ENCODE measurements around the gene MGAT4A.

Gene MGAT4A

DNA sequence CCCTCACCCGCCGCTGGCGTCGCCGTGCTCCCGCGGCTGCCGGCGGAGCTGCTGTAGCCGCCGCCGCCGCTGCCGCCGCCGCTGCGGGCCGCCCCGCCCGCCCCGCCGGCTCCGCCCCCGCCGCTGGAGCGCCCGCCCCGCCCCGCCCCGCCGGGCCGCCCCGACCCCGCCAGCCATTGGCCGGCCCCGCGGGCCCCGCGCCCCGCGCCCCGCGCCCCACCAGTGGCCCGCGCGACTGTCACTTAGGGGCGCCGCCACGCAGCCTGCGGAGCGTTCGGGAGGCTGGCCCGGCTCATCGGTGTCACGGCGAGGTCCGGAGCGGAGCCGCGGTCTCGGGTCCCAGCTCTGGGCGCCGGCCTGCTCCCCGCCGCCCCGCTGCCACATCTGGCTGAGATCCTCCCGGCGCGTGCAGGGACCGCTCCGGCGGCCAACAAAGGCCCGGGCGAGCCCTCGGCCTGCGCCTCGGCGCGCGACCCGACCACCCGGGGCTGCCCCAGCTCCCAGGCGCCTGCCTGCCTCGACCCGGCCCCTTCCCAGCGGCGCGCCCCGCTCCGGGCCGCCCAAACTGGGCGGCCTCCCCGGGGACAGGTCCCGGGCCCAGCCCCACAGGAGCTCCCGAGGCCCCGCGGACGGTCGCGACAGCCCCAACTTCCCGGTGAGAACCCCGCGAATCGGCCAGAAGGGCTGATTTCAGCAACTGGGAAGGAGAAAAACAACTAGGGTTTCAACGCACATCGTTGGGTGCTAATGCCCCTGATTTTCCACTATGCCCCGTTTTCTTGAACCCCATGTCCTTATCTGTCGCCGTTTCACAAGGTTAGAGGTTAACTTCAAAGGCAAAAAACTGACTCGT lies at the start of gene MGAT4A:
TSS of gene MGAT4A (minus strand) at position 92 of the 853 bp plus-strand sequence. CDS start 4,800 bp downstream, outside the sequence.
- DNase-seq: peak; percentile 80 to 83

DNA sequence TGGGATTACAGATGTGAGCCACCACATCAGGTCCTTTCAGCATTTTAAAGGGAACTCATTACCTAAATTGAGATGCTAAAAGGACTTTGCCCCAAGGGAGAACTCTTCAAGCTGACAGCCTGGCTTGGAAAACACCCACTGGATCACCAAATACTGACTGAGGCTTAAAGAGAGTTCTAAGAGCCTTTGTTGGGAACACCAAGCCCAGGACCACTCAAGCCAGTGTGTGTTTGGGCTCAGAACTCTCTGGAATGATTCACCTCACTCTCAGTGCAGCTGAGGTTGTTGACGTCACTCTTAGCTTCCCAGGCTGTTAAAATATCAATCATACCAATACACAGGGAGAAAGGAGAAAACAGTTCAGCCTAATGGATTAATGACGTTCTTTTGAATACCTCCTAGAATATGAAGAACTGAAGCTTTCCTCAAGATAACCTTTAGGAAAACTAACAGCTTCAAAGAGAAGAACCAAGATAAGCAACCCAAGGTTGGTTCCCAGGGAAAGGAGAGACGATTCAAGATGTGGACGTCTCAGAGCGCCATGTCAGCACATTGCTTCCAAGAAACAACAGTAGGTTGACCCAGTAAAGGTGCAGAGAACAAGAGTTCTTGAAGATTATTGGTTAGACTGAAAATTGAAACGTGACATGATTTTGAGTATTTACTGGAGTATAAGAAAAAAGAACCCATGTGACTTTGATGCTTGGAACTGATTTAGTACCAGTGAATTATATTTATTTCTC lies 48.0 kb upstream of the MGAT4A start:
- DNase-seq: no peak

DNA sequence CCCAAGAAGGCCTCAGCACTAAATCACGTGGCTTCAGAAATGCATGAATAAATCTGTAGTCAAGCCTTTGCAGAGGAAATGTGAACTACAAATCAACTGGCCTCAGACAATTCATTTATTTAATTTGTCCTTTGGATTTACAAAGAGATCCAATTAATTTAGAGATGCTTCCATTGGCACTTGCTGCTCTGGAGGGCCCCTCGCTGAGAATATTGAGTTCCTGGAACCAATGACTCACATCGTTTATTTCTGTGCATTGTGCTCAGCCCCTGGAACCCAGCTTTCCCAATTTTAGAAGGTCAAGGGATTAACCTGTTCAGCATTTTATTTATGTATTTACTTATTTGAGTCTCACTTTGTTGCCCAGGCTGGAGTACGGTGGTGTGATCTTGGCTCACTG lies 47.2 kb upstream of the MGAT4A start:
- no peak for DNase-seq

GRCh38 chr2:98777710-98778109 lies 46.8 kb upstream of the MGAT4A start:
- DNase-seq: no peak

- DNase-seq: no peak
These were observed 46.1 kb upstream of the MGAT4A start for GRCh38 chr2:98777076-98777475.

GRCh38 chr2:98776136-98776535 lies 45.2 kb upstream of the MGAT4A start:
- no peak for DNase-seq

GRCh38 chr2:98775146-98775986 lies 44.4 kb upstream of the MGAT4A start:
- DNase-seq: no peak

DNA sequence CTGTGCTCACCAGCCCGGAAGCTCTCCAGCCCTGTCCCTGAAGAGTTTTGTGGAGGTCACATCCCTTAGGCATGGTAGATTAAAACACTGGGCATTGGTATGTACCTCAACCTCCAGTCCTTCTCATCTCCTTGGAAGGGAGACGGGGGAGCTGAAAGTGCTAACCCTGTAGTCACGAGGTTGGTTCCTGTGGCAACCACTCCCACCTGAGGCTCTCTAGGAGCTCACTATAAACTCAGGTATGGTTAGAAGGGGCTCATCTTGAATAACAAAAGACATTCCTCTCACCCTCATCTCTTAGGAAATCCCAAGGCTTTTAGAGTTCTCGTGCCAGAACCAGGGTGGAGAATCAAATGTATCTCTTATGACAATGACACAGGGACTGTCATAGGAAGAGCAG lies 43.0 kb upstream of the MGAT4A start:
- no peak for DNase-seq

- DNase-seq: no peak
These were observed 42.2 kb upstream of the MGAT4A start for GRCh38 chr2:98773169-98773568.

DNA sequence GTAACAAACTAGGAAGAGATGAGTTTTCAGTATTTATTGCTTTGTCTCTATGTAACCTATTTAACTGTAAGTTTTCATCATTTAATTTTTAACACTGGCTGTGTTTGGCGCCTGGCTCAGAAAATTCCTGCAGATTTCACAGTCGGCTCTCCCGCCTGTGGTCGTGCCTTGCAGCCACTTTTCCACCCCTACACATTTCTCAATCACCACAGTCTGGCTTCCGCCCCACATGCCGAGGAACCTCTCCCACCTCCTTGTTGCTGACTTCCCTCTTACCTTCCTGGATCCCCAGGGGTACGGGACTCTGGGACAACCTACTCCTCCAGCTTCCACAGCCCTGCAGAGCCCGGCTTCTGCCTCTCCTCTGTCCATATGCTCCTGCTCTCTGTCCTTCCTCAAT lies 41.6 kb upstream of the MGAT4A start:
- DNase-seq: no peak

GRCh38 chr2:98771721-98772524 lies 41.0 kb upstream of the MGAT4A start:
- peak; percentile 67 to 83 for DNase-seq

- no peak for DNase-seq
These were observed 40.3 kb upstream of the MGAT4A start for GRCh38 chr2:98771264-98771663.

DNA sequence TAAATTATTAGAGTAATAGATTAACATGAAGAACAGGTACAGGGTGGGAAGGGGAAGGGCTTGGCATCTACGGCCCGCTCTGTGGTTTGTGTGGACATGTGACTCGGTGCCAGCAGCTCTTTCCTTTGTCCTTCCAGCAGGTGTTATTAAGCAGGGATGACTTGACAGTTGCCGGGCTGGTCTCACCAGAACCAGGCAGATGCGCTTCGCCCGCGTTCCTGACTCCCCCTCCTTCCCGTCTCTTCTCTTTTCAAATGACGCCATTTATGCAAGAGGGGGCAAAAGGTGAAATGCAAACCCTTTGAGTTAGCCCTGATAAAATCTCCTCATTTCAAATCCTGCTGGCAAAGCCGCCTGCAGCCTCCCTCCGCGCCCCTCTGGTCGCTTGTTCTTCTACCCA lies 38.9 kb upstream of the MGAT4A start:
- peak in 1 of 2 donors; percentile 53 for DNase-seq

- no peak for DNase-seq
These were observed 38.2 kb upstream of the MGAT4A start for GRCh38 chr2:98769114-98769476.

GRCh38 chr2:98768384-98769113 lies 37.6 kb upstream of the MGAT4A start:
- DNase-seq: peak in 1 of 2 donors; percentile 42

DNA sequence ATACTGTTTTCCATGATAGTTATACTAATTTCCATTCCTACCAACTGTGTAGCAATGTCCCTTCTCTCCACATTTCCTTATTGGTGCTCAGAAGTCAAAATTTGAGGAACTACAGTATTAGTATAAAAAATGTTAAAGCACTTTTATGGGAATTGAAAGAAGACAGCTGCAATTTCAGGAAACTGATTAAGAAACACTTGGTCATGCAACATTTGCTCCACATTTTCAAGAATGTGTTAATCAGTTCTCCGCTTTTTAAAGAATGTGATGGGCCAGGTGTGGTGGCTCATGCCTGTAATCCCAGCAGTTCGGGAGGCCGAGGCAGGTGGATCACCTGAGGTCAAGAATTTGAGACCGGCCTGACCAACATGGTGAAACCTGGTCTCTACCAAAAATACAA lies 33.6 kb upstream of the MGAT4A start:
- DNase-seq: no peak

DNA sequence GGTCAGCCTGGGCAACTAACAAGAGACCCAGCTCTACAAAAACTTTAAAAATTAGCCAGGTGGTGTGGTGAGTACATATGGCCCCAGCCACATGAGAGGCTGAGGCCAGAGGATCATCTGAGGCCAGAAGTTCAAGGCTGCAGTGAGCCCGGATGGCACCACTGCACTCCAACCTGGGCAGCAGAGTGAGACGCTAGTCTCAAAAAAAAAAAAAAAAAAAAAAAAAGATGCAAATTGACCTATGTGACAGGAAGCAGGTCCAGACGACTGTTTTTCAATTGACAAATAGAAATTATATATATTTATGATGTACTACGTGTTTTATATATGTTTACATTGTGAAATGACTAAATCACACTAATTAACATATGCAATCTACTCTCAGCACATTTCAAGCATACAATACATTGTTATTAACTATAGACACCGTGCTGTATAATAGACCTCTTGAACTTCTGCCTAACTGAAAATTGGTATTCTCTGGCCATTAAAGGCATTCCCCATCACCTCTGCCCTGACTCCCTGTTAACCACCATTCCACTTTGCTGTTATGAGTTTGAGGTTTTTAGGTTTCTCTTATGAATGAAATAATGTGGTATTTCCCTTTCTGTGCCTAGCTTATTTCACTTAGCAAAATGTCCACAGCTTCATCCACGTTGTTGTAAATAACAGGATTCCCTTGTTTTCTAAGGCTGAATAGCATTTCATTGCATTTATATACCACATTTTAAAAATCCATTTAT lies 32.4 kb upstream of the MGAT4A start:
- no peak for DNase-seq

GRCh38 chr2:98761909-98762308 lies 31.0 kb upstream of the MGAT4A start:
- no peak for DNase-seq

DNA sequence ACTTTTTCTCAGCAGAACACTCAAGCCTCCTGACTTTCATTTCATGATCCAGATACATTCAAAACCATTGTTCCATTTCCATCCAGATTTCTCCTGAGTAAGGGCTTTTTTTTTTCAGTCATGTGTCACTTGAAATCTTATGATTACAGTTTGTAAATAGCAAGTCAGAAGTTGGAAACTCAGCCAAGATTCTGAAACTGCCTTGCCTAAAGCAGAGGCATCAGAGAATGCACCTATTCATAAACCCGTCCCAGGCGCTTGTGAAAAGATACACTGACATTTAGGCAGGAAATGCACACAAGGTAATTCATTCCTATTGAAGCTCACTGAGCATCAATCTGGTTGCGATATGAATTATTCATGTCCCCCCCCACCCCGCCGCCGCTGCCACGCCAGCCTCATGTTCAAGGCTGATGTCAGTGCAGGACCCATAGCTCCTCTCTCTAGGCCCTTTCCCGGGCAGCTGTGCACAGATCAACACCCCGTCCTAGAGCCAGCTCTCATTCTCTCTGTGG lies 30.4 kb upstream of the MGAT4A start:
- DNase-seq: peak in 1 of 2 donors; percentile 44

DNA sequence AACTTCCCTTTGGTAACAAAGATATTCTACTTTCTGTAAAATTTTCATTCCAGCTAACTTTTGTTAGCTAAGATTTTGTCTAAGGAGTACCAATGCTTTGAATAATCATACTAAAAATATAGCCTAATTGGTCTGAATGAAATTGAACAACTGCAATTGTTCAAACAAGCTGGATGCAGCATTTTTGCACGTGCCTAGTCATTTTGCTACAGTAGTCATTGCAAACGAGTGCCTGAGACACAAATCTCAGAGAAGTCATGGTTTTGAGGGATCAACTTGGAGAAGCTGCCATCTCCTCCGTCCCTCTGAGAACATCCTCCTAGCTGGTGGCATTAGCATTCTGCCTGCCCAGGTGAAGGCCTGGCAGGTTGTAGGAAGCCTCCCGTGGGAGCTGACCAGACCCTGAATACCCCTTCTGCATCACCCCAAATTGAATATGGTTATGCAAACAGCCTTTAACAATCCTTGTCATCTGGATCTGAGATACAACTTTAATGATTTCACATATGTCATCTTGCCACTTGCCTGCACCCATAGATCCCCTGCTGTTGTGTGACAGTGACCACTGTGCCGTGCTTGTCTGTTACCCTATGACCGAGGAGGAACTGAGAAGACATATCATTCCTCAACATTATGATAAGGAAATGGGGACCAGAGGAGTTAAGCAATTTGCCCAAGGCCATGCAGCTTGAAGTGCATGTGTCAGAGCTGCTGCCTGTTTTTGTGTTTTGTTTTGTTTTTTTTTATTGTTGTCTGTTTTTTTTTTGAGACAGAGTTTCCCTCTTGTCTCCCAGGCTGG lies 29.1 kb upstream of the MGAT4A start:
- no peak for DNase-seq
